ENCODE measurements around the gene TLE1. TPM values are rescaled to one million over a fixed set of nuclear protein-coding genes. Genes with fewer than 3 reads are reported as not detected.

TLE1 gene
- total and polyA plus RNA-seq, 2 experiments from 2014 or later: 100 to 117 TPM

GRCh38 chr9:81628897-81629296, 60.5 kb downstream of the TLE1 start:
- Histone ChIP-seq H3K9me3 (ENCODE audit: low read depth) (no peaks in the 10 kb centered on the region), H3K36me3 (replicated peaks; ENCODE audit: insufficient read depth, low read depth) (peaks cover 5% of the 10 kb centered on the region), H3K27me3 (no peaks in the 10 kb centered on the region), H3K4me2 (no peak overlapping the region), H3K4me3 (no peak overlapping the region), H3K9me2 (replicated peaks; ENCODE audit: insufficient read depth) (no peaks in the 10 kb centered on the region), H3K4me1 (ENCODE audit: insufficient read depth) (peaks cover 28% of the 10 kb centered on the region), H3K79me2 (peaks cover 36% of the 10 kb centered on the region), H3K27ac (peak overlapping the region; percentile 59), H4K20me1 (ENCODE audit: insufficient read depth, poor library complexity, severe bottlenecking) (peaks cover 5% of the 10 kb centered on the region), H2AFZ (no peak overlapping the region)
- no peak for DNase-seq (ENCODE audit: low spot score)
- WGBS (ENCODE audit: low lambda C conversion rate, missing lambda C conversion rate): 76% methylated on average over 5 of the region's 5 CpGs
- TF ChIP-seq CTCF (IDR thresholded peaks at IDR 0.05; ENCODE audit: poor library complexity) (no peak), EZH2phosphoT487 (IDR thresholded peaks at IDR 0.05; ENCODE audit: low read depth, severe bottlenecking, unreplicated experiment) (no peak), EZH2 (IDR thresholded peaks at IDR 0.05; ENCODE audit: borderline replicate concordance) (no peak)

GRCh38 chr9:81627481-81627880, 61.9 kb downstream of the TLE1 start:
- H3K9me2 ChIP-seq (replicated peaks; ENCODE audit: insufficient read depth): no peaks in the 10 kb centered on the region
- H3K4me3 ChIP-seq: no peak overlapping the region
- no peak for DNase-seq (ENCODE audit: low spot score)
- H3K27me3 ChIP-seq: no peaks in the 10 kb centered on the region
- H3K4me2 ChIP-seq: no peak overlapping the region
- H3K27ac ChIP-seq: peak overlapping the region; percentile 59
- peaks cover 21% of the 10 kb centered on the region for H3K4me1 ChIP-seq (ENCODE audit: insufficient read depth)
- H3K79me2 ChIP-seq: peaks cover 39% of the 10 kb centered on the region
- peaks cover 5% of the 10 kb centered on the region for H4K20me1 ChIP-seq (ENCODE audit: insufficient read depth, poor library complexity, severe bottlenecking)
- H2AFZ ChIP-seq: no peak overlapping the region
- no peaks in the 10 kb centered on the region for H3K9me3 ChIP-seq (ENCODE audit: low read depth)
- peaks cover 5% of the 10 kb centered on the region for H3K36me3 ChIP-seq (replicated peaks; ENCODE audit: insufficient read depth, low read depth)
- TF ChIP-seq EZH2 (IDR thresholded peaks at IDR 0.05; ENCODE audit: borderline replicate concordance) (no peak), CTCF (IDR thresholded peaks at IDR 0.05; ENCODE audit: poor library complexity) (no peak), EZH2phosphoT487 (IDR thresholded peaks at IDR 0.05; ENCODE audit: low read depth, severe bottlenecking, unreplicated experiment) (no peak)
- WGBS (ENCODE audit: low lambda C conversion rate, missing lambda C conversion rate): 87% methylated on average over 3 of the region's 3 CpGs

- TF ChIP-seq CTCF (IDR thresholded peaks at IDR 0.05; ENCODE audit: poor library complexity) (no peak), EZH2 (IDR thresholded peaks at IDR 0.05; ENCODE audit: borderline replicate concordance) (no peak), EZH2phosphoT487 (IDR thresholded peaks at IDR 0.05; ENCODE audit: low read depth, severe bottlenecking, unreplicated experiment) (no peak)
- WGBS (ENCODE audit: low lambda C conversion rate, missing lambda C conversion rate): 68% methylated on average over 4 of the region's 4 CpGs
- H3K4me1 ChIP-seq (ENCODE audit: insufficient read depth): peaks cover 21% of the 10 kb centered on the region
Measured at GRCh38 chr9:81626511-81626910, 62.8 kb downstream of the TLE1 start.

GRCh38 chr9:81625969-81626368, 63.4 kb downstream of the TLE1 start:
- Histone ChIP-seq H3K9me2 (replicated peaks; ENCODE audit: insufficient read depth) (no peaks in the 10 kb centered on the region), H3K27ac (peak overlapping the region; percentile 47), H4K20me1 (ENCODE audit: insufficient read depth, poor library complexity, severe bottlenecking) (peaks cover 5% of the 10 kb centered on the region), H3K36me3 (replicated peaks; ENCODE audit: insufficient read depth, low read depth) (peaks cover under 1% of the 10 kb centered on the region), H3K4me3 (no peak overlapping the region), H3K9me3 (ENCODE audit: low read depth) (no peaks in the 10 kb centered on the region), H3K4me1 (ENCODE audit: insufficient read depth) (peaks cover 21% of the 10 kb centered on the region), H3K4me2 (no peak overlapping the region), H2AFZ (no peak overlapping the region), H3K79me2 (peaks cover 34% of the 10 kb centered on the region), H3K27me3 (no peaks in the 10 kb centered on the region)
- TF ChIP-seq EZH2phosphoT487 (IDR thresholded peaks at IDR 0.05; ENCODE audit: low read depth, severe bottlenecking, unreplicated experiment): no peak
- no peak for TF ChIP-seq CTCF (IDR thresholded peaks at IDR 0.05; ENCODE audit: poor library complexity)
- TF ChIP-seq EZH2 (IDR thresholded peaks at IDR 0.05; ENCODE audit: borderline replicate concordance): no peak
- no peak for DNase-seq (ENCODE audit: low spot score)
- WGBS (ENCODE audit: low lambda C conversion rate, missing lambda C conversion rate): 81% methylated on average over 6 of the region's 6 CpGs

More at GRCh38 chr9:81626511-81626910, 62.8 kb downstream of the TLE1 start:
- H3K4me2 ChIP-seq: no peak overlapping the region
- peak; percentile 42 for DNase-seq (ENCODE audit: low spot score)
- H3K79me2 ChIP-seq: peaks cover 36% of the 10 kb centered on the region
- H3K4me3 ChIP-seq: no peak overlapping the region
- no peaks in the 10 kb centered on the region for H3K9me3 ChIP-seq (ENCODE audit: low read depth)
- H3K27me3 ChIP-seq: no peaks in the 10 kb centered on the region
- no peak overlapping the region for H2AFZ ChIP-seq
- H3K36me3 ChIP-seq (replicated peaks; ENCODE audit: insufficient read depth, low read depth): peaks cover 5% of the 10 kb centered on the region
- H4K20me1 ChIP-seq (ENCODE audit: insufficient read depth, poor library complexity, severe bottlenecking): peaks cover 5% of the 10 kb centered on the region
- no peaks in the 10 kb centered on the region for H3K9me2 ChIP-seq (replicated peaks; ENCODE audit: insufficient read depth)
- peak overlapping the region; percentile 59 for H3K27ac ChIP-seq

Data from hepatocyte (in vitro differentiated cells).